H9 (cell line): ENCODE results near the gene DACH1. TPM values are rescaled to one million over a fixed set of nuclear protein-coding genes. Genes with fewer than 3 reads are reported as not detected.

ENCODE experiments used
- DNase-seq: peaks from one replicate; pipeline ENCODE4 v3.0.0-alpha.2; 2017
- H2AFZ ChIP-seq: one replicate; pipeline ENCODE4 v1.6.1; 2013; ENCODE audit warnings: mild to moderate bottlenecking, low read length, control low read depth, moderate library complexity
- H2AK5ac ChIP-seq: 2 replicates; pipeline ENCODE4 v1.6.1; 2013; ENCODE audit warnings: low read length, control low read depth, mixed read lengths; ENCODE audit not compliant: insufficient read length
- H2BK120ac ChIP-seq: one replicate; pipeline ENCODE4 v1.6.1; 2013; ENCODE audit warnings: low read depth, mild to moderate bottlenecking, low read length, control low read depth, inconsistent platforms; ENCODE audit not compliant: poor library complexity, severe bottlenecking
- H2BK12ac ChIP-seq: 2 replicates; pipeline ENCODE4 v1.6.1; 2013; ENCODE audit warnings: low read length, control low read depth, mixed read lengths, low read depth; ENCODE audit not compliant: insufficient read length
- H2BK15ac ChIP-seq: 2 replicates; pipeline ENCODE4 v1.6.1; 2013; ENCODE audit warnings: low read depth, low read length, control low read depth
- H2BK20ac ChIP-seq: one replicate; pipeline ENCODE4 v1.6.1; 2013; ENCODE audit warnings: low read depth, mild to moderate bottlenecking, low read length, control low read depth, inconsistent platforms; ENCODE audit not compliant: poor library complexity, severe bottlenecking
- H2BK5ac ChIP-seq: 2 replicates; pipeline ENCODE4 v1.6.1; 2013; ENCODE audit warnings: low read length, control low read depth, mixed read lengths; ENCODE audit not compliant: insufficient read length
- H3K14ac ChIP-seq: 2 replicates; pipeline ENCODE4 v1.6.1; 2013; ENCODE audit warnings: low read length, control low read depth; ENCODE audit not compliant: insufficient read depth
- H3K18ac ChIP-seq: 2 replicates; pipeline ENCODE4 v1.6.1; 2013; ENCODE audit warnings: low read depth, mild to moderate bottlenecking, mixed read lengths, low read length, control low read depth; ENCODE audit not compliant: insufficient read length
- H3K23ac ChIP-seq: 2 replicates; pipeline ENCODE4 v1.6.1; 2013; ENCODE audit warnings: low read length, control low read depth, mixed read lengths, low read depth; ENCODE audit not compliant: insufficient read length
- H3K23me2 ChIP-seq: 2 replicates; pipeline ENCODE4 v1.6.1; 2013; ENCODE audit warnings: low read depth, mild to moderate bottlenecking, mixed read lengths, low read length, control low read depth; ENCODE audit not compliant: insufficient read length, poor library complexity, severe bottlenecking
- H3K27ac ChIP-seq: 2 replicates; pipeline ENCODE4 v1.5.1; 2013; ENCODE audit warnings: low read length, control low read depth, mixed read lengths, low read depth; ENCODE audit not compliant: insufficient read length
- H3K27me3 ChIP-seq: 2 replicates; pipeline ENCODE4 v1.6.1; 2013; ENCODE audit warnings: low read length, control low read depth, inconsistent platforms; ENCODE audit not compliant: insufficient read depth
- H3K4ac ChIP-seq: 2 replicates; pipeline ENCODE4 v1.6.1; 2013; ENCODE audit warnings: low read depth, mild to moderate bottlenecking, control low read depth, inconsistent platforms, low read length, moderate library complexity
- H3K4me1 ChIP-seq: 2 replicates; pipeline ENCODE4 v1.6.1; 2013; ENCODE audit warnings: low read length, control low read depth, inconsistent platforms; ENCODE audit not compliant: insufficient read depth
- H3K4me2 ChIP-seq: 2 replicates; pipeline ENCODE4 v1.6.1; 2013; ENCODE audit warnings: low read length, control low read depth, mixed read lengths; ENCODE audit not compliant: insufficient read length, insufficient read depth
- H3K56ac ChIP-seq: 2 replicates; pipeline ENCODE4 v1.6.1; 2013; ENCODE audit warnings: low read depth, mild to moderate bottlenecking, mixed read lengths, low read length, control low read depth; ENCODE audit not compliant: insufficient read length
- H3K79me1 ChIP-seq: 2 replicates; pipeline ENCODE4 v1.6.1; 2013; ENCODE audit warnings: low read depth, mild to moderate bottlenecking, moderate library complexity, low read length, control low read depth, inconsistent platforms; ENCODE audit not compliant: insufficient read depth, poor library complexity, severe bottlenecking
- H3K79me2 ChIP-seq: 2 replicates; pipeline ENCODE4 v1.6.1; 2013; ENCODE audit warnings: low read length, control low read depth, inconsistent platforms; ENCODE audit not compliant: insufficient read depth
- H3K9ac ChIP-seq: 2 replicates; pipeline ENCODE4 v1.6.1; 2013; ENCODE audit warnings: low read length, control low read depth, mixed read lengths; ENCODE audit not compliant: insufficient read length; ENCODE audit errors: extremely low read depth
- H3K9me3 ChIP-seq: one replicate; pipeline ENCODE4 v1.6.1; 2013; ENCODE audit warnings: low read depth, low read length, inconsistent platforms; ENCODE audit not compliant: control insufficient read depth
- H3T11ph ChIP-seq: one replicate; pipeline ENCODE4 v1.6.1; 2013; ENCODE audit warnings: mild to moderate bottlenecking, low read length, control low read depth, inconsistent platforms
- H4K20me1 ChIP-seq: one replicate; pipeline ENCODE4 v1.6.1; 2013; ENCODE audit not compliant: control insufficient read depth, insufficient read length, insufficient read depth
- H4K5ac ChIP-seq: 2 replicates; pipeline ENCODE4 v1.6.1; 2013; ENCODE audit warnings: low read depth, mild to moderate bottlenecking, mixed read lengths, low read length, control low read depth; ENCODE audit not compliant: insufficient read length
- H4K8ac ChIP-seq: replicated peaks from 2 replicates; pipeline ENCODE4 v1.6.1; 2013; ENCODE audit warnings: low read length, control low read depth, mixed read lengths, low read depth; ENCODE audit not compliant: insufficient read length
- H4K91ac ChIP-seq: 2 replicates; pipeline ENCODE4 v1.6.1; 2013; ENCODE audit warnings: low read depth, mild to moderate bottlenecking, moderate library complexity, mixed read lengths, low read length, control low read depth; ENCODE audit not compliant: insufficient read length
- H3K27ac Mint-ChIP-seq, 3 experiments: 2 replicates in 2 of 3; 3 replicates in 1 of 3; pipeline ENCODE4 v1.8.0; 2020 to 2021; ENCODE audit warnings: mixed read lengths in 3 of 3, mild to moderate bottlenecking in 1 of 3, moderate library complexity in 1 of 3
- H3K27me3 Mint-ChIP-seq: 2 replicates; pipeline ENCODE4 v1.8.0; 2021; ENCODE audit warnings: low read depth, mild to moderate bottlenecking, moderate library complexity, mixed read lengths
- H3K36me3 Mint-ChIP-seq, 3 experiments: 2 replicates in 2 of 3; 3 replicates in 1 of 3; pipeline ENCODE4 v1.8.0; 2020 to 2021; ENCODE audit warnings: low read depth in 3 of 3, mixed read lengths in 3 of 3; ENCODE audit not compliant: insufficient read depth in 1 of 3
- H3K4me1 Mint-ChIP-seq, 2 experiments: 2 replicates each; pipeline ENCODE4 v1.8.0; 2020; ENCODE audit warnings: mixed read lengths in 2 of 2
- H3K4me3 Mint-ChIP-seq, 2 experiments: 2 replicates in 1 of 2; 3 replicates in 1 of 2; pipeline ENCODE4 v1.8.0; 2020 to 2021; ENCODE audit warnings: mild to moderate bottlenecking in 2 of 2, mixed read lengths in 2 of 2, moderate library complexity in 1 of 2
- H3K9me3 Mint-ChIP-seq, 2 experiments: 2 replicates in 1 of 2; 3 replicates in 1 of 2; pipeline ENCODE4 v1.8.0; 2020; ENCODE audit warnings: mild to moderate bottlenecking in 2 of 2, mixed read lengths in 2 of 2, moderate library complexity in 1 of 2
- WGBS: extraction: QIAGEN DNeasy Blood & Tissue Kit; methylation state at CpG from one replicate; pipeline ENCODE4 v1.1.7; 2013; ENCODE audit warnings: missing lambda C conversion rate, low lambda C conversion rate, mixed read lengths; ENCODE audit not compliant: insufficient read length; ENCODE audit errors: extremely low coverage; 5-methylcytosine and 5-hydroxymethylcytosine counted together
- total RNA-seq: library from RNA; stranded (reverse); gene quantifications from 2 replicates; pipeline ENCODE4 v1.2.1, GENCODE V29; 2021
- TF ChIP-seq, protein P1 (sequence below): fragments of 200-600 bp; sonication (generic); conservative IDR thresholded peaks from 3 replicates; pipeline ENCODE4 v1.8.0; 2021; ENCODE audit warnings: antibody characterized with exemption, mild to moderate bottlenecking

Gene DACH1
- total RNA-seq, 1 experiment from 2014 or later, result not detected

- H3T11ph ChIP-seq, result no peak overlapping the region
- TF ChIP-seq, protein P1, sequence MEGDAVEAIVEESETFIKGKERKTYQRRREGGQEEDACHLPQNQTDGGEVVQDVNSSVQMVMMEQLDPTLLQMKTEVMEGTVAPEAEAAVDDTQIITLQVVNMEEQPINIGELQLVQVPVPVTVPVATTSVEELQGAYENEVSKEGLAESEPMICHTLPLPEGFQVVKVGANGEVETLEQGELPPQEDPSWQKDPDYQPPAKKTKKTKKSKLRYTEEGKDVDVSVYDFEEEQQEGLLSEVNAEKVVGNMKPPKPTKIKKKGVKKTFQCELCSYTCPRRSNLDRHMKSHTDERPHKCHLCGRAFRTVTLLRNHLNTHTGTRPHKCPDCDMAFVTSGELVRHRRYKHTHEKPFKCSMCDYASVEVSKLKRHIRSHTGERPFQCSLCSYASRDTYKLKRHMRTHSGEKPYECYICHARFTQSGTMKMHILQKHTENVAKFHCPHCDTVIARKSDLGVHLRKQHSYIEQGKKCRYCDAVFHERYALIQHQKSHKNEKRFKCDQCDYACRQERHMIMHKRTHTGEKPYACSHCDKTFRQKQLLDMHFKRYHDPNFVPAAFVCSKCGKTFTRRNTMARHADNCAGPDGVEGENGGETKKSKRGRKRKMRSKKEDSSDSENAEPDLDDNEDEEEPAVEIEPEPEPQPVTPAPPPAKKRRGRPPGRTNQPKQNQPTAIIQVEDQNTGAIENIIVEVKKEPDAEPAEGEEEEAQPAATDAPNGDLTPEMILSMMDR, result no peak
- H3K56ac ChIP-seq, result no peak overlapping the region
- H2AFZ ChIP-seq, result no peak overlapping the region
- H2BK12ac ChIP-seq, result no peak overlapping the region
- peaks cover 24 to 32% of the 10 kb centered on the region in 2 experiments for H3K4me1 Mint-ChIP-seq
- no peak overlapping the region for H3K9ac ChIP-seq
- no peak overlapping the region for H2BK15ac ChIP-seq
- no peaks in the 10 kb centered on the region for H3K4me1 ChIP-seq
- no peaks in the 10 kb centered on the region for H3K23me2 ChIP-seq
- peaks cover 48% of the 10 kb centered on the region for H3K27me3 Mint-ChIP-seq
- H3K27me3 ChIP-seq, result peaks cover 12% of the 10 kb centered on the region
- no CpG with 5 or more reads among the region's 6 CpGs for WGBS
- no peak overlapping the region for H2BK5ac ChIP-seq
- no peaks in the 10 kb centered on the region for H3K36me3 Mint-ChIP-seq
- no peak overlapping the region for H3K23ac ChIP-seq
- no peak overlapping the region for H3K4me2 ChIP-seq
- no peak overlapping the region for H3K27ac Mint-ChIP-seq
- no peaks in the 10 kb centered on the region for H4K20me1 ChIP-seq
- H2BK120ac ChIP-seq, result no peak overlapping the region
- H2BK20ac ChIP-seq, result no peak overlapping the region
- H4K5ac ChIP-seq, result no peak overlapping the region
- H3K27ac ChIP-seq, result no peak overlapping the region
- H3K4me3 Mint-ChIP-seq, result no peak overlapping the region
- H3K79me1 ChIP-seq, result no peaks in the 10 kb centered on the region
- no peak overlapping the region for H4K8ac ChIP-seq
- H3K4ac ChIP-seq, result no peak overlapping the region
- H2AK5ac ChIP-seq, result no peak overlapping the region
- no peaks in the 10 kb centered on the region for H3K79me2 ChIP-seq
- H3K9me3 ChIP-seq, result no peaks in the 10 kb centered on the region
- H3K18ac ChIP-seq, result no peak overlapping the region
- no peak for DNase-seq
- no peaks in the 10 kb centered on the region; a peak in 1 of 5 replicates for H3K9me3 Mint-ChIP-seq
- H4K91ac ChIP-seq, result no peak overlapping the region
- H3K14ac ChIP-seq, result no peak overlapping the region
Measured at GRCh38 chr13:71681901-71682613, 184.9 kb downstream of the DACH1 start.
